Naive thymus-derived CD8-positive, alpha-beta T cell (primary cell): ENCODE data around the gene SORCS2. TPM values are rescaled to one million over a fixed set of nuclear protein-coding genes. Genes with fewer than 3 reads are reported as not detected.

Source experiments
- ATAC-seq, 2 donors: fragments of 150-1000 bp; cut with Tn5 transposase in 1 of 2; sonication (Bioruptor Pico), chemical (Tn5 transposase) in 1 of 2; 1 replicate in 1 of 2; 2 replicates in 1 of 2; pipeline ENCODE4 v1.10.0; 2021; ENCODE audit warnings: mild to moderate bottlenecking in 2 of 2, moderate library complexity in 2 of 2
- POLR2A ChIA-PET: fragments of 350-600 bp; sonication (Branson Sonifier 250); formaldehyde crosslinking; loops from one replicate; lab custom pipeline; 2021; ENCODE audit warnings: antibody characterized with exemption; lab: Charles Lee
- DNase-seq, 10 donors: peaks; one replicate each; pipeline versions ENCODE4 v3.0.0 to v3.0.0-alpha.2; 2020 to 2022
- H3K27ac Mint-ChIP-seq, 10 donors: one replicate each; pipeline ENCODE4 v1.8.0; 2020 to 2022; ENCODE audit warnings: mild to moderate bottlenecking in 10 of 10, mixed read lengths in 10 of 10, moderate library complexity in 4 of 10, inconsistent platforms in 1 of 10
- H3K27me3 Mint-ChIP-seq, 5 donors: one replicate each; pipeline ENCODE4 v1.8.0; 2021 to 2022; ENCODE audit warnings: mixed read lengths in 5 of 5
- H3K36me3 Mint-ChIP-seq, 3 donors: one replicate each; pipeline ENCODE4 v1.8.0; 2020 to 2022; ENCODE audit warnings: mixed read lengths in 3 of 3, mild to moderate bottlenecking in 2 of 3, inconsistent platforms in 1 of 3
- H3K4me1 Mint-ChIP-seq, 4 donors: one replicate each; pipeline ENCODE4 v1.8.0; 2021 to 2022; ENCODE audit warnings: mixed read lengths in 4 of 4
- H3K4me3 Mint-ChIP-seq, 10 donors: one replicate each; pipeline ENCODE4 v1.8.0; 2020 to 2022; ENCODE audit warnings: mild to moderate bottlenecking in 10 of 10, mixed read lengths in 10 of 10, moderate library complexity in 6 of 10, inconsistent platforms in 1 of 10
- H3K9me3 Mint-ChIP-seq, 9 donors: one replicate each; pipeline ENCODE4 v1.8.0; 2020 to 2022; ENCODE audit warnings: mixed read lengths in 9 of 9, mild to moderate bottlenecking in 3 of 9, inconsistent platforms in 1 of 9, moderate library complexity in 1 of 9
- polyA plus RNA-seq, 3 donors: library from polyadenylated mRNA; unstranded; fragments of 300-500 nt; fragmentation: Illumina TruSeq; gene quantifications; one replicate each; pipeline ENCODE4 v1.2.3, GENCODE V29; 2021
- total RNA-seq, 8 experiments: library from RNA in 2 of 8; stranded (reverse) in 2 of 8; gene quantifications; one replicate each; pipeline ENCODE4 v1.2.3 and lab custom pipeline; 2021 to 2026

Gene SORCS2
- total and polyA plus RNA-seq, 5 experiments from 2014 or later: not detected

GRCh38 chr4:7362341-7362740 is 170.0 kb downstream of the SORCS2 start:
- ATAC-seq: no peak
- POLR2A ChIA-PET: no interaction called here

GRCh38 chr4:7362862-7363430 is 170.6 kb downstream of the SORCS2 start:
- POLR2A ChIA-PET: no interaction called here
- Mint-ChIP-seq H3K27me3 (peaks cover 0 to 16% (median 8%) of the 10 kb centered on the region in 5 donors), H3K27ac (no peak overlapping the region), H3K4me3 (no peak overlapping the region), H3K36me3 (no peaks in the 10 kb centered on the region), H3K9me3 (peaks cover 0 to 2% (median 0%) of the 10 kb centered on the region in 9 donors), H3K4me1 (no peaks in the 10 kb centered on the region)
- DNase-seq (no peak), ATAC-seq (no peak)

More at GRCh38 chr4:7362341-7362740, 170.0 kb downstream of the SORCS2 start:
- DNase-seq: no peak
- Mint-ChIP-seq H3K27ac (no peak overlapping the region), H3K9me3 (peaks cover 0 to 2% (median 0%) of the 10 kb centered on the region in 9 donors), H3K36me3 (no peaks in the 10 kb centered on the region), H3K27me3 (peaks cover 0 to 16% (median 8%) of the 10 kb centered on the region in 5 donors), H3K4me3 (no peak overlapping the region), H3K4me1 (no peaks in the 10 kb centered on the region)

- Mint-ChIP-seq H3K4me3 (no peak overlapping the region), H3K27ac (no peak overlapping the region), H3K27me3 (peaks cover 0 to 16% (median 8%) of the 10 kb centered on the region in 5 donors), H3K9me3 (peaks cover 0 to 2% (median 0%) of the 10 kb centered on the region in 9 donors), H3K4me1 (no peaks in the 10 kb centered on the region), H3K36me3 (no peaks in the 10 kb centered on the region)
- DNase-seq: no peak
- ATAC-seq: no peak
- POLR2A ChIA-PET: no interaction called here
These were observed 172.6 kb downstream of the SORCS2 start for GRCh38 chr4:7364979-7365378.

GRCh38 chr4:7365462-7366179 is 173.3 kb downstream of the SORCS2 start:
- H3K4me1 Mint-ChIP-seq: no peaks in the 10 kb centered on the region
- H3K27me3 Mint-ChIP-seq: peaks cover 0 to 16% (median 10%) of the 10 kb centered on the region in 5 donors
- no peak overlapping the region for H3K27ac Mint-ChIP-seq
- H3K9me3 Mint-ChIP-seq: peaks cover 0 to 2% (median 0%) of the 10 kb centered on the region in 9 donors
- no peak for ATAC-seq
- no peaks in the 10 kb centered on the region for H3K36me3 Mint-ChIP-seq
- H3K4me3 Mint-ChIP-seq: no peak overlapping the region
- POLR2A ChIA-PET: no interaction called here
- no peak for DNase-seq

GRCh38 chr4:7366180-7366945 is 174.0 kb downstream of the SORCS2 start:
- POLR2A ChIA-PET: no interaction called here

GRCh38 chr4:7366954-7367353 is 174.6 kb downstream of the SORCS2 start:
- Mint-ChIP-seq H3K36me3 (no peaks in the 10 kb centered on the region), H3K27ac (no peak overlapping the region), H3K4me1 (no peaks in the 10 kb centered on the region), H3K4me3 (no peak overlapping the region), H3K27me3 (peaks cover 0 to 13% (median 10%) of the 10 kb centered on the region in 5 donors), H3K9me3 (peaks cover 0 to 2% (median 0%) of the 10 kb centered on the region in 9 donors)
- ATAC-seq (no peak), DNase-seq (no peak)
- POLR2A ChIA-PET: no interaction called here

More at GRCh38 chr4:7366180-7366945, 174.0 kb downstream of the SORCS2 start:
- ATAC-seq (no peak), DNase-seq (no peak)
- H3K4me3 Mint-ChIP-seq: no peak overlapping the region
- H3K4me1 Mint-ChIP-seq: no peaks in the 10 kb centered on the region
- no peaks in the 10 kb centered on the region for H3K36me3 Mint-ChIP-seq
- H3K27ac Mint-ChIP-seq: peak overlapping the region in 1 of 10 donors; percentile 14
- H3K9me3 Mint-ChIP-seq: peaks cover 0 to 2% (median 0%) of the 10 kb centered on the region in 9 donors
- peaks cover 0 to 13% (median 10%) of the 10 kb centered on the region in 5 donors for H3K27me3 Mint-ChIP-seq

GRCh38 chr4:7367406-7367805 is 175.1 kb downstream of the SORCS2 start:
- H3K27ac Mint-ChIP-seq: no peak overlapping the region
- H3K9me3 Mint-ChIP-seq: peaks cover 0 to 2% (median 0%) of the 10 kb centered on the region in 9 donors
- no peaks in the 10 kb centered on the region for H3K36me3 Mint-ChIP-seq
- peaks cover 0 to 13% (median 10%) of the 10 kb centered on the region in 5 donors for H3K27me3 Mint-ChIP-seq
- ATAC-seq (no peak), DNase-seq (no peak)
- POLR2A ChIA-PET: no interaction called here
- no peaks in the 10 kb centered on the region for H3K4me1 Mint-ChIP-seq
- no peak overlapping the region for H3K4me3 Mint-ChIP-seq

- Mint-ChIP-seq H3K4me1 (no peaks in the 10 kb centered on the region), H3K4me3 (no peak overlapping the region), H3K36me3 (no peaks in the 10 kb centered on the region), H3K9me3 (peaks cover 0 to 2% (median 0%) of the 10 kb centered on the region in 9 donors), H3K27ac (peak overlapping the region in 1 of 10 donors; percentile 56), H3K27me3 (peaks cover 0 to 13% (median 10%) of the 10 kb centered on the region in 5 donors)
- POLR2A ChIA-PET: no interaction called here
- no peak for DNase-seq
- ATAC-seq: no peak
These were observed 175.5 kb downstream of the SORCS2 start for GRCh38 chr4:7367864-7368277.

- Mint-ChIP-seq H3K27ac (peak overlapping the region in 1 of 10 donors; percentile 56), H3K4me3 (no peak overlapping the region), H3K9me3 (peaks cover 0 to 2% (median 0%) of the 10 kb centered on the region in 9 donors), H3K4me1 (no peaks in the 10 kb centered on the region), H3K36me3 (no peaks in the 10 kb centered on the region), H3K27me3 (peaks cover 0 to 13% (median 10%) of the 10 kb centered on the region in 5 donors)
- ATAC-seq: no peak
- POLR2A ChIA-PET: no interaction called here
- no peak for DNase-seq
These were observed 176.0 kb downstream of the SORCS2 start for GRCh38 chr4:7368296-7368695.

GRCh38 chr4:7369511-7369910 is 177.2 kb downstream of the SORCS2 start:
- POLR2A ChIA-PET: no interaction called here
- Mint-ChIP-seq H3K4me1 (no peaks in the 10 kb centered on the region), H3K27me3 (peaks cover 2 to 15% (median 10%) of the 10 kb centered on the region in 5 donors), H3K9me3 (no peaks in the 10 kb centered on the region), H3K4me3 (no peak overlapping the region), H3K27ac (no peak overlapping the region), H3K36me3 (no peaks in the 10 kb centered on the region)
- no peak for DNase-seq
- no peak for ATAC-seq

- H3K27ac Mint-ChIP-seq: no peak overlapping the region
- POLR2A ChIA-PET: no interaction called here
- DNase-seq: no peak
- H3K36me3 Mint-ChIP-seq: no peaks in the 10 kb centered on the region
- ATAC-seq: no peak
- no peak overlapping the region for H3K4me3 Mint-ChIP-seq
- no peaks in the 10 kb centered on the region for H3K4me1 Mint-ChIP-seq
- H3K27me3 Mint-ChIP-seq: peaks cover 2 to 15% (median 11%) of the 10 kb centered on the region in 5 donors
- H3K9me3 Mint-ChIP-seq: no peaks in the 10 kb centered on the region
These were observed 177.7 kb downstream of the SORCS2 start for GRCh38 chr4:7370038-7370437.

GRCh38 chr4:7371210-7371941 is 179.0 kb downstream of the SORCS2 start:
- no peaks in the 10 kb centered on the region for H3K4me1 Mint-ChIP-seq
- H3K27ac Mint-ChIP-seq: no peak overlapping the region
- POLR2A ChIA-PET: no interaction called here
- H3K36me3 Mint-ChIP-seq: no peaks in the 10 kb centered on the region
- DNase-seq (no peak), ATAC-seq (no peak)
- no peaks in the 10 kb centered on the region for H3K9me3 Mint-ChIP-seq
- H3K4me3 Mint-ChIP-seq: no peak overlapping the region
- peaks cover 5 to 22% (median 17%) of the 10 kb centered on the region in 5 donors for H3K27me3 Mint-ChIP-seq
